Central memory CD8-positive, alpha-beta T cell (primary cell): ENCODE results near the gene KNTC1.

Source experiments
- ATAC-seq: fragments of 150-1000 bp; cut with Tn5 transposase; replicated peaks from 2 replicates; pipeline ENCODE4 v1.10.0; 2022; ENCODE audit warnings: mild to moderate bottlenecking, moderate FRiP score, moderate number of reproducible peaks; ENCODE audit not compliant: poor library complexity, severe bottlenecking; ENCODE audit errors: extremely low read depth
- DNase-seq, 2 donors: peaks; one replicate each; pipeline ENCODE4 v3.0.0; 2021; ENCODE audit warnings: low spot score in 2 of 2
- H3K27ac Mint-ChIP-seq: one replicate; pipeline ENCODE4 v1.8.0; 2022; ENCODE audit warnings: low read depth, mild to moderate bottlenecking, moderate library complexity, mixed read lengths
- H3K27me3 Mint-ChIP-seq: one replicate; pipeline ENCODE4 v1.8.0; 2022; ENCODE audit warnings: mixed read lengths
- H3K36me3 Mint-ChIP-seq: one replicate; pipeline ENCODE4 v1.8.0; 2022; ENCODE audit warnings: mild to moderate bottlenecking, moderate library complexity, mixed read lengths; ENCODE audit not compliant: insufficient read depth
- H3K4me1 Mint-ChIP-seq: one replicate; pipeline ENCODE4 v1.8.0; 2022; ENCODE audit warnings: mixed read lengths
- H3K4me3 Mint-ChIP-seq: one replicate; pipeline ENCODE4 v1.8.0; 2022; ENCODE audit warnings: mild to moderate bottlenecking, moderate library complexity, mixed read lengths
- H3K9me3 Mint-ChIP-seq: one replicate; pipeline ENCODE4 v1.8.0; 2022; ENCODE audit warnings: mixed read lengths

The KNTC1 gene

GRCh38 chr12:122515275-122515674 lies 11.8 kb upstream of the KNTC1 start:
- Mint-ChIP-seq H3K36me3 (peaks cover 96% of the 10 kb centered on the region), H3K27me3 (no peaks in the 10 kb centered on the region), H3K4me3 (no peak overlapping the region), H3K4me1 (peaks cover 21% of the 10 kb centered on the region), H3K9me3 (no peaks in the 10 kb centered on the region), H3K27ac (no peak overlapping the region)
- no peak for DNase-seq
- ATAC-seq, result no peak

GRCh38 chr12:122516544-122517361 lies 10.3 kb upstream of the KNTC1 start:
- ATAC-seq, result no peak
- Mint-ChIP-seq H3K27ac (peak overlapping the region; percentile 82), H3K36me3 (peaks cover 95% of the 10 kb centered on the region)

GRCh38 chr12:122517877-122518276 lies 9.2 kb upstream of the KNTC1 start:
- Mint-ChIP-seq H3K27ac (no peak overlapping the region), H3K9me3 (no peaks in the 10 kb centered on the region), H3K4me1 (peaks cover 40% of the 10 kb centered on the region), H3K36me3 (peaks cover 88% of the 10 kb centered on the region), H3K27me3 (no peaks in the 10 kb centered on the region), H3K4me3 (no peak overlapping the region)
- ATAC-seq (no peak), DNase-seq (no peak)

More at GRCh38 chr12:122516544-122517361, 10.3 kb upstream of the KNTC1 start:
- DNase-seq, result no peak
- no peaks in the 10 kb centered on the region for H3K9me3 Mint-ChIP-seq
- H3K4me3 Mint-ChIP-seq, result no peak overlapping the region
- peaks cover 30% of the 10 kb centered on the region for H3K4me1 Mint-ChIP-seq
- no peaks in the 10 kb centered on the region for H3K27me3 Mint-ChIP-seq

- Mint-ChIP-seq H3K27me3 (no peaks in the 10 kb centered on the region), H3K36me3 (peaks cover 86% of the 10 kb centered on the region), H3K9me3 (no peaks in the 10 kb centered on the region), H3K27ac (peak overlapping the region; percentile 46), H3K4me1 (peaks cover 51% of the 10 kb centered on the region), H3K4me3 (no peak overlapping the region)
- no peak for ATAC-seq
- DNase-seq, result no peak
These were observed 8.1 kb upstream of the KNTC1 start for GRCh38 chr12:122518908-122519307.

GRCh38 chr12:122519418-122519817 lies 7.6 kb upstream of the KNTC1 start:
- no peak overlapping the region for H3K4me3 Mint-ChIP-seq
- H3K9me3 Mint-ChIP-seq, result no peaks in the 10 kb centered on the region
- no peak for DNase-seq
- H3K4me1 Mint-ChIP-seq, result peaks cover 56% of the 10 kb centered on the region
- ATAC-seq, result no peak
- H3K27me3 Mint-ChIP-seq, result no peaks in the 10 kb centered on the region
- H3K36me3 Mint-ChIP-seq, result peaks cover 86% of the 10 kb centered on the region
- no peak overlapping the region for H3K27ac Mint-ChIP-seq

GRCh38 chr12:122520676-122521075 lies 6.4 kb upstream of the KNTC1 start:
- Mint-ChIP-seq H3K4me1 (peaks cover 62% of the 10 kb centered on the region), H3K9me3 (no peaks in the 10 kb centered on the region), H3K27me3 (no peaks in the 10 kb centered on the region), H3K27ac (no peak overlapping the region), H3K36me3 (peaks cover 82% of the 10 kb centered on the region), H3K4me3 (no peak overlapping the region)
- ATAC-seq (no peak), DNase-seq (no peak)

GRCh38 chr12:122523280-122523679 lies 3.8 kb upstream of the KNTC1 start:
- H3K36me3 Mint-ChIP-seq, result peaks cover 56% of the 10 kb centered on the region
- no peak overlapping the region for H3K4me3 Mint-ChIP-seq
- peak overlapping the region; percentile 54 for H3K27ac Mint-ChIP-seq

GRCh38 chr12:122523846-122524718 lies 3.0 kb upstream of the KNTC1 start:
- peaks cover 50% of the 10 kb centered on the region for H3K4me1 Mint-ChIP-seq
- H3K4me3 Mint-ChIP-seq, result no peak overlapping the region
- ATAC-seq (no peak), DNase-seq (no peak)
- peaks cover 48% of the 10 kb centered on the region for H3K36me3 Mint-ChIP-seq
- H3K27me3 Mint-ChIP-seq, result no peaks in the 10 kb centered on the region
- H3K27ac Mint-ChIP-seq, result peak overlapping the region; percentile 81
- H3K9me3 Mint-ChIP-seq, result no peaks in the 10 kb centered on the region

More at GRCh38 chr12:122523280-122523679, 3.8 kb upstream of the KNTC1 start:
- DNase-seq, result no peak
- no peaks in the 10 kb centered on the region for H3K9me3 Mint-ChIP-seq
- no peaks in the 10 kb centered on the region for H3K27me3 Mint-ChIP-seq
- no peak for ATAC-seq
- peaks cover 56% of the 10 kb centered on the region for H3K4me1 Mint-ChIP-seq

GRCh38 chr12:122527478-122527944 lies 462 bp downstream of the KNTC1 start:
- Mint-ChIP-seq H3K27me3 (no peaks in the 10 kb centered on the region), H3K27ac (no peak overlapping the region), H3K4me1 (peaks cover 25% of the 10 kb centered on the region), H3K9me3 (no peaks in the 10 kb centered on the region), H3K4me3 (no peak overlapping the region), H3K36me3 (peaks cover 25% of the 10 kb centered on the region)
- DNase-seq (no peak), ATAC-seq (no peak)

- ATAC-seq (no peak), DNase-seq (no peak)
- Mint-ChIP-seq H3K27ac (no peak overlapping the region), H3K4me1 (peaks cover 15% of the 10 kb centered on the region), H3K27me3 (no peaks in the 10 kb centered on the region), H3K4me3 (no peak overlapping the region), H3K9me3 (no peaks in the 10 kb centered on the region), H3K36me3 (peaks cover 22% of the 10 kb centered on the region)
These were observed 1.5 kb downstream of the KNTC1 start for GRCh38 chr12:122528582-122528981.

- Mint-ChIP-seq H3K9me3 (no peaks in the 10 kb centered on the region), H3K4me3 (no peak overlapping the region), H3K36me3 (peaks cover 19% of the 10 kb centered on the region), H3K27me3 (no peaks in the 10 kb centered on the region), H3K27ac (no peak overlapping the region), H3K4me1 (peaks cover 11% of the 10 kb centered on the region)
- ATAC-seq (no peak), DNase-seq (no peak)
These were observed 1.9 kb downstream of the KNTC1 start for GRCh38 chr12:122528992-122529391.

GRCh38 chr12:122533856-122534255 lies 6.8 kb downstream of the KNTC1 start:
- ATAC-seq, result no peak
- no peak for DNase-seq
- peaks cover 10% of the 10 kb centered on the region for H3K36me3 Mint-ChIP-seq
- no peaks in the 10 kb centered on the region for H3K9me3 Mint-ChIP-seq
- H3K4me3 Mint-ChIP-seq, result no peak overlapping the region
- H3K27me3 Mint-ChIP-seq, result no peaks in the 10 kb centered on the region
- H3K4me1 Mint-ChIP-seq, result no peaks in the 10 kb centered on the region
- no peak overlapping the region for H3K27ac Mint-ChIP-seq
